Fibroblast of lung (primary cell): Measurements from ENCODE around the gene PIK3CB. TPM values are rescaled to one million over a fixed set of nuclear protein-coding genes. Genes with fewer than 3 reads are reported as not detected.

Source experiments
- DNase-seq, 2 donors: peaks; one replicate each; pipeline versions ENCODE4 v3.0.0 to v3.0.0-alpha.2; 2010; ENCODE audit warnings: low read depth in 2 of 2
- H2AFZ ChIP-seq: 2 replicates; pipeline ENCODE4 v1.5.1; 2012; ENCODE audit warnings: low read length, control low read depth, inconsistent platforms
- H3K27ac ChIP-seq: 2 replicates; pipeline ENCODE4 v1.5.1; 2011; ENCODE audit warnings: low read length, control low read depth; ENCODE audit not compliant: insufficient read depth
- H3K27me3 ChIP-seq: 2 replicates; pipeline ENCODE4 v1.5.1; 2011; ENCODE audit warnings: mild to moderate bottlenecking, low read length; ENCODE audit not compliant: control insufficient read depth, insufficient read depth
- H3K36me3 ChIP-seq: 2 replicates; pipeline ENCODE4 v1.5.1; 2011; ENCODE audit warnings: low read length; ENCODE audit not compliant: control insufficient read depth, insufficient read depth
- H3K4me1 ChIP-seq: 2 replicates; pipeline ENCODE4 v1.5.1; 2011; ENCODE audit warnings: low read length; ENCODE audit not compliant: control insufficient read depth, insufficient read depth; ENCODE audit errors: extremely low read depth
- H3K4me2 ChIP-seq: 2 replicates; pipeline ENCODE4 v1.5.1; 2011; ENCODE audit warnings: low read length, control low read depth; ENCODE audit not compliant: insufficient read depth; ENCODE audit errors: extremely low read depth
- H3K4me3 ChIP-seq, 4 experiments: fragments of 200-600 bp in 1 of 4; sonication (generic) in 1 of 4; replicated peaks in 1 of 4; 2 replicates each; pipeline ENCODE4 v1.5.1; 2011 to 2016; ENCODE audit warnings: low read length in 4 of 4, low read depth in 3 of 4, mild to moderate bottlenecking in 3 of 4, control low read depth in 2 of 4, inconsistent platforms in 1 of 4, mixed read lengths in 1 of 4; ENCODE audit not compliant: insufficient read depth in 1 of 4; ENCODE audit errors: control extremely low read depth in 1 of 4
- H3K79me2 ChIP-seq: 2 replicates; pipeline ENCODE4 v1.5.1; 2012; ENCODE audit warnings: mild to moderate bottlenecking, low read length, inconsistent platforms; ENCODE audit not compliant: control insufficient read depth, insufficient read depth
- H3K9ac ChIP-seq: 2 replicates; pipeline ENCODE4 v1.5.1; 2011; ENCODE audit warnings: mild to moderate bottlenecking, low read length, control low read depth; ENCODE audit not compliant: insufficient read depth
- H3K9me3 ChIP-seq: 2 replicates; pipeline ENCODE4 v1.5.1; 2012; ENCODE audit warnings: low read depth, low read length; ENCODE audit not compliant: control insufficient read depth, insufficient read depth
- H4K20me1 ChIP-seq: 2 replicates; pipeline ENCODE4 v1.5.1; 2011; ENCODE audit warnings: low read length; ENCODE audit not compliant: control insufficient read depth, insufficient read depth; ENCODE audit errors: extremely low read depth
- EZH2 ChIP-seq: IDR thresholded peaks from 2 replicates; pipeline ENCODE4 v1.5.1; 2012; ENCODE audit warnings: low read length, control low read depth, mild to moderate bottlenecking; ENCODE audit errors: missing control alignments
- polyA plus RNA-seq, 2 donors: library from polyadenylated mRNA; depleted of rRNA in 1 of 2; stranded (reverse) in 1 of 2; unstranded in 1 of 2; fragments of >200 nt; gene quantifications; 2 replicates each; pipeline ENCODE4 v1.2.1, GENCODE V29; 2011 to 2012; ENCODE audit warnings: missing spikeins in 1 of 2
- total RNA-seq: library from RNA; depleted of rRNA; stranded (reverse); fragments of >200 nt; gene quantifications from 2 replicates; pipeline ENCODE4 v1.2.1, GENCODE V29; 2014
- TF ChIP-seq, protein P1 (sequence below), 2 donors: IDR thresholded peaks in 1 of 2; conservative IDR thresholded peaks in 1 of 2; 1 replicate in 1 of 2; 2 replicates in 1 of 2; pipeline ENCODE4 v1.5.1; 2011 to 2012; ENCODE audit warnings: low read length in 2 of 2, control low read depth in 1 of 2, inconsistent platforms in 1 of 2, low read depth in 1 of 2, mild to moderate bottlenecking in 1 of 2

The PIK3CB gene
- total and polyA plus RNA-seq, 2 donors (not counting 1 experiment from before 2014, with no cell fraction given) = 12.4 to 17.0 TPM

DNA sequence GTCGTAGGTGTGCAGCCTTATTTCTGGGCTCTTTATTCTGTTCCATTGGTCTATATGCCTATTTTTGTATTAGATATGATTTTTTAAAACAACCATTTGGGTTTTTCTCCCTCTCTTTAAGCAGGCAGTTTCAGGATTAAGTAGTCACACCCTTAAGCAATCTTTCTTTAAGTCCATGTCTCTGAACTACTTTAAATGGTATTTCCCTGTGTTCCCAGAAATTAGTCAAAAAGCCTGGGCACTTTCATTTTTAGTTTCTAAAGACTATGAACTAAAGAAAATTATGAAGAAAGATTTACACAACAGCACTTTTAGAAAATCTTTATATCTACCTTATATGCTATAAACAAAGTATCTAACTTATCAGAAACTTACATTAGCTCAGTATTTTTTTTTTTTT is 115.9 kb downstream of the PIK3CB start:
- H3K4me1 ChIP-seq = no peaks in the 10 kb centered on the region
- H3K27me3 ChIP-seq = no peaks in the 10 kb centered on the region
- no peaks in the 10 kb centered on the region for H3K9me3 ChIP-seq
- H4K20me1 ChIP-seq = no peaks in the 10 kb centered on the region
- no peaks in the 10 kb centered on the region for H3K79me2 ChIP-seq
- no peak overlapping the region for H2AFZ ChIP-seq
- no peak for DNase-seq
- no peak overlapping the region for H3K4me3 ChIP-seq
- H3K4me2 ChIP-seq = no peak overlapping the region
- no peak overlapping the region for H3K27ac ChIP-seq
- no peaks in the 10 kb centered on the region for H3K36me3 ChIP-seq
- H3K9ac ChIP-seq = no peak overlapping the region
- TF ChIP-seq, protein P1, sequence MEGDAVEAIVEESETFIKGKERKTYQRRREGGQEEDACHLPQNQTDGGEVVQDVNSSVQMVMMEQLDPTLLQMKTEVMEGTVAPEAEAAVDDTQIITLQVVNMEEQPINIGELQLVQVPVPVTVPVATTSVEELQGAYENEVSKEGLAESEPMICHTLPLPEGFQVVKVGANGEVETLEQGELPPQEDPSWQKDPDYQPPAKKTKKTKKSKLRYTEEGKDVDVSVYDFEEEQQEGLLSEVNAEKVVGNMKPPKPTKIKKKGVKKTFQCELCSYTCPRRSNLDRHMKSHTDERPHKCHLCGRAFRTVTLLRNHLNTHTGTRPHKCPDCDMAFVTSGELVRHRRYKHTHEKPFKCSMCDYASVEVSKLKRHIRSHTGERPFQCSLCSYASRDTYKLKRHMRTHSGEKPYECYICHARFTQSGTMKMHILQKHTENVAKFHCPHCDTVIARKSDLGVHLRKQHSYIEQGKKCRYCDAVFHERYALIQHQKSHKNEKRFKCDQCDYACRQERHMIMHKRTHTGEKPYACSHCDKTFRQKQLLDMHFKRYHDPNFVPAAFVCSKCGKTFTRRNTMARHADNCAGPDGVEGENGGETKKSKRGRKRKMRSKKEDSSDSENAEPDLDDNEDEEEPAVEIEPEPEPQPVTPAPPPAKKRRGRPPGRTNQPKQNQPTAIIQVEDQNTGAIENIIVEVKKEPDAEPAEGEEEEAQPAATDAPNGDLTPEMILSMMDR (conservative IDR thresholded peaks at IDR 0.05 in 1 of 2, IDR thresholded peaks at IDR 0.05 in 1 of 2; ENCODE audit: low read depth in 1 of 2, low read length in 2 of 2) = no peak
- TF ChIP-seq EZH2 = no peak

DNA sequence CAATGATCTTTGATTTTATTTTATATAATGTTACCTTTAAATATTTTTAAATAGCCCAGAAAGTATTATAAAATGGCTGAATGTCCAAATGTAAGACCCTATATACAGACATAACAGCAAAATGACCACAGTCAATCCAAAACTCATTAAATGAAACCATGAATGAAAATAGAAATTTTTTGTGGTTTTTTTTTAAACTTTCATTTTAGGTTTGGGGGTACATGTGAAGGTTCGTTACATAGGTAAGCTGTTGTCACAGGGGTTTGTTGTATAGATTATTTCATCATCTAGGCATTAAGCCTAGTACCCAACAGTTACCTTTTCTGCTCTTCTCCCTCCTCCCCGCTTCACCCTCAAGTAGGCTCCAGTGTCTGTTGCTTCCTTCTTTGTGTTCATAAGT is 117.4 kb downstream of the PIK3CB start:
- no peaks in the 10 kb centered on the region for H4K20me1 ChIP-seq
- no peak for DNase-seq
- no peaks in the 10 kb centered on the region for H3K79me2 ChIP-seq
- H3K4me2 ChIP-seq = no peak overlapping the region
- H2AFZ ChIP-seq = no peak overlapping the region
- no peaks in the 10 kb centered on the region for H3K4me1 ChIP-seq
- TF ChIP-seq EZH2 = no peak
- TF ChIP-seq, protein P1 (conservative IDR thresholded peaks at IDR 0.05 in 1 of 2, IDR thresholded peaks at IDR 0.05 in 1 of 2; ENCODE audit: low read depth in 1 of 2, low read length in 2 of 2) = no peak
- H3K27ac ChIP-seq = no peak overlapping the region
- H3K36me3 ChIP-seq = no peaks in the 10 kb centered on the region
- no peaks in the 10 kb centered on the region for H3K9me3 ChIP-seq
- no peak overlapping the region for H3K4me3 ChIP-seq
- no peak overlapping the region for H3K9ac ChIP-seq
- H3K27me3 ChIP-seq = no peaks in the 10 kb centered on the region

DNA sequence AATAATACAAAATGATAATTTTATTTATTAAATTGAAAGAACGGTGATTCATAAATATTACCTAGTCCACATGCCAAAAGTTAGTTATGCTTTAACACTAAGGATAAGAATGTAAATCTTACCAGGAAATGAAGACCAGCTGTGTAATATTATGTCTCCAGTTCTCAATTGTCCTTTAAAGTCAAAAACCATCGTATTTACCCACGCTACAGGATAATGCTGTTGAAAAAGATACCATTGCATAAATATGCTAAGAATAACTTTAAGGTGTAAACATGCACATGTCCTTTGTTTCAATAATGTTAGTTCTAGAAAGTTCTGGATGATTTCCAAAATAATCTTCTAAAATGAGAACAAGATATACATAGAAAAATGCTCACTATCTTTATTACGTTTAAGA is 122.6 kb downstream of the PIK3CB start:
- Histone ChIP-seq H2AFZ (no peak overlapping the region), H3K9me3 (no peaks in the 10 kb centered on the region), H3K4me1 (no peaks in the 10 kb centered on the region), H3K4me2 (no peak overlapping the region), H3K4me3 (no peak overlapping the region), H3K79me2 (no peaks in the 10 kb centered on the region), H3K27me3 (no peaks in the 10 kb centered on the region), H4K20me1 (no peaks in the 10 kb centered on the region), H3K36me3 (no peaks in the 10 kb centered on the region), H3K9ac (no peak overlapping the region), H3K27ac (no peak overlapping the region)
- TF ChIP-seq EZH2 = no peak
- TF ChIP-seq, protein P1 (conservative IDR thresholded peaks at IDR 0.05 in 1 of 2, IDR thresholded peaks at IDR 0.05 in 1 of 2; ENCODE audit: low read depth in 1 of 2, low read length in 2 of 2) = no peak
- no peak for DNase-seq
